Ectodermal cell (in vitro differentiated cells): ENCODE measurements around the gene PDLIM5.

ENCODE experiments used
- H3K27ac ChIP-seq: 2 replicates; pipeline ENCODE4 v1.7.0; 2013; ENCODE audit warnings: mild to moderate bottlenecking, low read depth, low read length; ENCODE audit not compliant: insufficient read depth, poor library complexity, severe bottlenecking
- H3K27me3 ChIP-seq: 2 replicates; pipeline ENCODE4 v1.7.0; 2013; ENCODE audit warnings: mild to moderate bottlenecking, low read length; ENCODE audit not compliant: insufficient read depth, control insufficient read depth, poor library complexity, severe bottlenecking
- H3K36me3 ChIP-seq: one replicate; pipeline ENCODE4 v1.7.0; 2013; ENCODE audit warnings: low read length; ENCODE audit not compliant: control insufficient read depth, insufficient read depth
- H3K4me1 ChIP-seq: one replicate; pipeline ENCODE4 v1.7.0; 2013; ENCODE audit warnings: low read length; ENCODE audit not compliant: control insufficient read depth, insufficient read depth
- H3K4me3 ChIP-seq: 2 replicates; pipeline ENCODE4 v1.7.0; 2013; ENCODE audit warnings: low read depth, low read length, control low read depth; ENCODE audit not compliant: insufficient read depth
- H3K9me3 ChIP-seq: 2 replicates; pipeline ENCODE4 v1.7.0; 2013; ENCODE audit warnings: mild to moderate bottlenecking, low read length, moderate library complexity; ENCODE audit not compliant: control insufficient read depth
- WGBS, 2 experiments: methylation state at CpG; one replicate each; pipeline ENCODE4 v1.1.7; 2013; ENCODE audit warnings: missing lambda C conversion rate in 2 of 2; 5-methylcytosine and 5-hydroxymethylcytosine counted together

Gene PDLIM5

DNA sequence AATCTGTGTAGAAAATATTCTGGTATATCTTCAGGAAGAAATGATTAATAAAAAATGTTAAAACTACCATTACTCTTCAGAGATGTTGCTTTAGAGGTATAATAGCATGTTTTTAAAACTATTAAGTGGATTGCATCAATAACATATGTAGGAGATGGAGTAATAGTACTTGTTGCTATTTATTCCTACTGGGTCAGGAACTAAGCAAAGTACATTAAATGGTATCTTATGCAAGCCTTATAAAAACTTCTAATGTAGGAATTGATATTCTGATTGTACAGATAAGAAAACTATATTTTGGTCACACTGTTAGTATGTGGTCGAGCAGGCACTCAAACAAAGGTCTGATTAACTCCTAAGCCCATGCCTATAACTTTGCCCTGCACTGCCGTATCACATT lies 31.4 kb upstream of the PDLIM5 start:
- H3K27ac ChIP-seq, result no peak overlapping the region
- H3K4me1 ChIP-seq, result no peaks in the 10 kb centered on the region
- H3K27me3 ChIP-seq, result no peaks in the 10 kb centered on the region
- H3K9me3 ChIP-seq, result no peaks in the 10 kb centered on the region
- H3K36me3 ChIP-seq, result no peaks in the 10 kb centered on the region
- no peak overlapping the region for H3K4me3 ChIP-seq
- 73 to 91% methylated on average over 2 of the region's 2 CpGs for WGBS, 2 experiments

DNA sequence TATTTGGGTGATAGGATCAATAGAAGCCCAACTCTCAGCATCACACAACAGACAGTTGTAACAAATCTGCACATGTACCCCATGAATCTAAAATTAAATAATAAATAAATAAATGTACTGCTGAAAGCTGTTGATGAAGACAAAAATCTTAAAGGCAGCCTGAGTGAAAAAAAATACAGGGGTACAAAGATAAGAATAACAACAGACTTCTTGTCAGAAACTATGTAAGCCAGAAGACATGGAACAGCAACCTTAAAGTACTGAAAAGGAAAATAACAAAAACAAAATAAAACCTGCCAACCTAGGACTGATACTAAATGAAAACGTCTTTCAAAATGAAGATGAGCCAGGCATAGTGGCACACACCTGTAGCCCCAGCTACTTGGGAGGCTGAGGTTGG lies 25.0 kb upstream of the PDLIM5 start:
- Histone ChIP-seq H3K4me3 (no peak overlapping the region), H3K9me3 (peaks cover 2% of the 10 kb centered on the region), H3K27ac (no peak overlapping the region), H3K4me1 (no peaks in the 10 kb centered on the region), H3K27me3 (no peaks in the 10 kb centered on the region), H3K36me3 (no peaks in the 10 kb centered on the region)
- 67 to 92% methylated on average over 1 of the region's 1 CpG for WGBS, 2 experiments

DNA sequence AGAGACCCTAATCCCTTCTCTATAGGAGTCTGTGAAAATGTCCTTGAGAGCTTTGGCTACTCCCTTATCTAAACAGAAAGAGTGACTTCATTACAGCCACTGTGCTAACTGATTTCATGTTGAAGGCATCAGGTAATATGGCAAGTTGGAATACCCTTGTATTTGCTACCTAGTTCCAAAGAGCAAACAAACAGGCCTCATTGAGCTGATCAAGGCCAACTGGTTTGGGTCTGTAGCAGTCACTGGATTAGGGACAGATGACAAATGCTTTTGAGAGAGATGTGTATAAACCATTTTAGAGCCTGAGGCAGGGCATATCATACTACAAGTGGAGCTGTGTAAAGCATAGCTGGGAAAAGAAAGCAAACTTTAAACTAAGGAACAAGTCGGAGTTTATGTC lies 22.9 kb upstream of the PDLIM5 start:
- Histone ChIP-seq H3K4me3 (no peak overlapping the region), H3K36me3 (no peaks in the 10 kb centered on the region), H3K27me3 (no peaks in the 10 kb centered on the region), H3K4me1 (no peaks in the 10 kb centered on the region), H3K27ac (no peak overlapping the region), H3K9me3 (peaks cover 2% of the 10 kb centered on the region)
- WGBS, 2 experiments, result 96% methylated on average over 1 of the region's 1 CpG

DNA sequence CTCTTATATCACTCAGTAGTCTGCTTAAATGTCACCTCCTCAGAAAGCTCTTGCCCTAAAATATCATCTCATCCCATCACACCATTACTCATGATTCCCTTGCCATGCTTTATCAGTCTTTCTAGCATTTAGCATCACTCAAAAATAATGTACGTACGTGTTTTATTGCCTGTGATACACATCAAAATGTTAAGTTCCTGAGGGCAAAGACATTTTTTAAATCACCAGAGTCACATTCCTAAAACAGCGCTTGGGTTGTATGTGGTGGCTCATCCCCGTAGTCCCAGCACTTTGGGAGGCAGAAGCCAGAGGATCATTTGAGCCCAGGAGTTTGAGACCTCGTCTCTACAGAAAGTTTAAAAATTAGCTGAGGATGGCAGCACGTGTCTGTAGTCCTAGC lies 21.3 kb upstream of the PDLIM5 start:
- peaks cover 2% of the 10 kb centered on the region for H3K9me3 ChIP-seq
- H3K27ac ChIP-seq, result no peak overlapping the region
- H3K36me3 ChIP-seq, result no peaks in the 10 kb centered on the region
- no peak overlapping the region for H3K4me3 ChIP-seq
- no peaks in the 10 kb centered on the region for H3K4me1 ChIP-seq
- no peaks in the 10 kb centered on the region for H3K27me3 ChIP-seq
- WGBS, 2 experiments, result 81 to 88% methylated on average over 6 of the region's 6 CpGs

DNA sequence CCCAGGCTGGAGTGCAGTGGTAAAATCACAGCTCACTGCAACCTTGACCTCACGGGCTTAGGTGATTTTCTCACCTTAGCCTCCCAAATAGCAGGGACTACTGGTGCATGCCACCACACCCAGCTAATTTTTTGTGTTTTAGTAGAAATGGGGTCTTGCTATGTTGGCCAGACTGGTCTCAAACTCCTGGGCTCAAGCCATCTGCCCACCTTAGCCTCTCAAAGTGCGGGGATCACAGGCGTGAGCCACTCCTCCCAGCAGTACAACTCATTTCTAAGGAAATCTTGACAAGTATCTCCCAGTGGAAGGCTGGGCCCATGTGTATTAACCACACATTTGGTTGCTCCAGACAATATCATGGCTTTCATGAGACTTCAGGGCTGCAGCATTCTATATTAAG lies 20.4 kb upstream of the PDLIM5 start:
- no peaks in the 10 kb centered on the region for H3K9me3 ChIP-seq
- H3K4me1 ChIP-seq, result no peaks in the 10 kb centered on the region
- H3K27ac ChIP-seq, result no peak overlapping the region
- 91 to 94% methylated on average over 3 of the region's 3 CpGs for WGBS, 2 experiments
- H3K36me3 ChIP-seq, result no peaks in the 10 kb centered on the region
- H3K27me3 ChIP-seq, result no peaks in the 10 kb centered on the region
- no peak overlapping the region for H3K4me3 ChIP-seq

DNA sequence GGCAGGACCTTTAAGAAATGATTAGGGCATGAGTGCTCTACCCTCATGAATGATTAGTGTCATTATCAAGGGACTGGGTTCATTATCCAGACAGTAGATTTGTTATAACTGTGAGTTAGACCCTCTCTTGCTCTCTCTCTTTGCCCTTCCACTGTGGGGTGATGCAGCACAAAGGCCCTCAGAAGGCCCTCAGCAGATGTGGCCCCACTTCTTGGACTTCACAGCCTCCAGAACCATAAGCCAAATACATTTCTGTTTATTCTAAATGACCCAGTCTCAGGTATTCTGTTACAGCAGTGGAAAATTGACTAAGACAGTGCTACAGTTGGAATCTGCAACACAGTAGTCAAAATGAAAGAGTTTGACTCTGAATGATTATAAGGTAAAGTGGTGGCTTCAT lies 17.2 kb upstream of the PDLIM5 start:
- Histone ChIP-seq H3K36me3 (no peaks in the 10 kb centered on the region), H3K27ac (no peak overlapping the region), H3K9me3 (no peaks in the 10 kb centered on the region), H3K27me3 (no peaks in the 10 kb centered on the region), H3K4me1 (no peaks in the 10 kb centered on the region), H3K4me3 (no peak overlapping the region)

DNA sequence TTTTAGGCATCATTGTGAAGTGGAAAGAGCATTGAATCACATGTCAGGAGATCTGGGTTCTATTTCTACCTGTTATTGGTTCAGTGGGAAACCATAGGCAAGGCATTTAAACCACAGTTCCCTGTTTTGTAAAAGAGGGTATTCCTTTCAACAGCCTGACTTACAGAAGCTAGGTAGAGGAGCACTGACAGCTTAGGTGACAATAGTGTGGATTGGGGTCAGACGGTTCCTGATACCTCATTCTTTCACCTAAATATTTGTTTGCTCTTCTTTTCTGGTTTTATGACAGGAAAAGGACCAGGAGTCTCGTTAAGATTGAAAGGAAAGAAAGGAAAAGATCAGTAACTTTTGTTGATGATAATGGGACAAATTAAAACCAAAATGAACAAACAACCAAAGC lies 15.9 kb upstream of the PDLIM5 start:
- H3K27ac ChIP-seq, result no peak overlapping the region
- H3K4me3 ChIP-seq, result no peak overlapping the region
- H3K4me1 ChIP-seq, result no peaks in the 10 kb centered on the region
- no peaks in the 10 kb centered on the region for H3K27me3 ChIP-seq
- 40 to 88% methylated on average over 1 to 2 of the region's 2 CpGs for WGBS, 2 experiments
- no peaks in the 10 kb centered on the region for H3K36me3 ChIP-seq
- no peaks in the 10 kb centered on the region for H3K9me3 ChIP-seq

DNA sequence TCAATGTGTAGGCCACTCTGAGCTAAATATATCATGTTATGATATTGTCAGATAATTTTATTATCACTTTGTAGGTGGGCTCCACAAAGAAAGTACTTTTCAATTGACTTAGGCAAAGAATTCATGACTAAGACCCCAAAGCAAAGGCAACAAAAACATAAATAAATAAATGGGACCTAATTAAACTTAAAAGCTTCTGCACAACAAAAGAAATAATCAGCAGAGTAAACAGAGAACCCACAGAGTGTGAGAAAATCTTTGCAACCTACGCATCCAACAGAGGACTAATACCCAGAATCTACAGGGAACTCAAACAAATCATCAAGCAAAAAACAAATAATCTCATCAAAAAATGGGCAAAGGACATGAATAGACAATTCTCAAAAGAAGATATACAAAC lies 15.2 kb upstream of the PDLIM5 start:
- Histone ChIP-seq H3K9me3 (no peaks in the 10 kb centered on the region), H3K4me3 (no peak overlapping the region), H3K27ac (no peak overlapping the region), H3K4me1 (no peaks in the 10 kb centered on the region), H3K36me3 (no peaks in the 10 kb centered on the region), H3K27me3 (no peaks in the 10 kb centered on the region)
- WGBS, 2 experiments, result 58 to 68% methylated on average over 1 of the region's 1 CpG

DNA sequence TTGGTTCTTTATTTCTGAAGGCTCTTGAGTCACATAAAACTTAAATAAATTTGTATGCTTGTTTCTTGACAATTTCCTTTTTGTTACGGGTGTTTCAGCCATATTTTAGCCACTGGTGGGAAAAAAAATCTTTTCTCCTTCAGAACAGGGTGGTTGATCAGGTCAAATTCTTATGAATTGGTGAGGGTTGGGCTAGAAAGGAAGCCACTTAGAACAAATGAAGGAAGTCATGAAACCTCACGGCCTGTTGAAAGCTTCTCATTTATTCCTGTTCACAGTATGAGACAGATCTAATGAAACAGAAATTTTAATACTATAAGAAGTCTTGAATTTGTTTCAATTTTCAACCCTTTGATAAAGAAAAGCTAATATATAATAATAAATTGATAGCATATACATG lies 12.1 kb upstream of the PDLIM5 start:
- WGBS, 2 experiments, result 75 to 93% methylated on average over 1 to 2 of the region's 2 CpGs
- H3K4me3 ChIP-seq, result no peak overlapping the region
- H3K36me3 ChIP-seq, result no peaks in the 10 kb centered on the region
- no peaks in the 10 kb centered on the region for H3K4me1 ChIP-seq
- H3K27ac ChIP-seq, result no peak overlapping the region
- H3K9me3 ChIP-seq, result no peaks in the 10 kb centered on the region
- H3K27me3 ChIP-seq, result no peaks in the 10 kb centered on the region

DNA sequence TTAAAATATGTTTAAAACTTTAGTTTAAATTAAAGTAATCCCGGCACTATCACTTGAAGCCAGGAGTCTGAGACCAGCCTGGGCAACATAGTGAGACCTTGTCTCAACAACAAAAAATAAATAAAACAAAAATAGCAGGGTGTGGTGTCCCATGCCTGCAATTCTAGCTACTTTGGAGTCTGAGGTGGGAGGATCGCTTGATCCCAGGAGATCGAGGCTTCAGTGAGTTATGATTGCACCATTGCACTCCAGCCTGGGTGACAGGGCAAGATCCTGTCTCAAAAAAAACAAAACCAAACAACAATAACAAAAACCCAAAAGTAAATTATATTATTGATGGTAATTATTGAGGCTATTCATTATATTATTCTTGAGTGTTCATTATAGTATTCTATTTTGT lies 9.9 kb upstream of the PDLIM5 start:
- H3K9me3 ChIP-seq, result no peaks in the 10 kb centered on the region
- H3K4me1 ChIP-seq, result no peaks in the 10 kb centered on the region
- WGBS, 2 experiments, result 92 to 95% methylated on average over 3 of the region's 3 CpGs
- no peaks in the 10 kb centered on the region for H3K27me3 ChIP-seq
- H3K36me3 ChIP-seq, result no peaks in the 10 kb centered on the region
- no peak overlapping the region for H3K4me3 ChIP-seq
- no peak overlapping the region for H3K27ac ChIP-seq

DNA sequence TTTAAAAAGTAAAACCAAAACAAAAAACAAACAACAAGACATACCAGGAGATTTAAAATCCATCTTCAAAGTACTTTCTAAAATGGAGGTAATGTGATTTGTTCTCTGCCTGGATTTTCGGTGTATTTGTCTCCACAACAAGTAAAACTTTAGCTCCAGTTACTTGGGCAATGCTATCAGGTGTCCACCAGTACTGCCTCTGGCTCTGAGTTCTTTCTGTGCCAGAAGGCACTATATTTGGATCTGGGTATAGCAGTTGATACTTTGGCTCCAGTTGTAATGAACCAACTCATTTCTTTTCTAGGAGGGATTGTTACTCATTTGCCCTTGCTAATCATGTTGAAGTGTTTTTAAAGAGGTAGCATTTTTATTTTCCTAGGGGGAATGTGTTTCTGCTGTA lies 9.5 kb upstream of the PDLIM5 start:
- Histone ChIP-seq H3K4me1 (no peaks in the 10 kb centered on the region), H3K27me3 (no peaks in the 10 kb centered on the region), H3K9me3 (no peaks in the 10 kb centered on the region), H3K27ac (no peak overlapping the region), H3K4me3 (no peak overlapping the region), H3K36me3 (no peaks in the 10 kb centered on the region)
- 92 to 100% methylated on average over 1 of the region's 1 CpG for WGBS, 2 experiments
